HS-5 (cell line): ENCODE measurements around the gene SIN3B.

Experiments used
- DNase-seq: peaks from one replicate; pipeline ENCODE4 v3.0.0-alpha.2; 2012; ENCODE audit warnings: low read depth

SIN3B gene

GRCh38 chr19:16824658-16825311 lies 4.4 kb upstream of the SIN3B start:
- no peak for DNase-seq

GRCh38 chr19:16825312-16826052 lies 3.7 kb upstream of the SIN3B start:
- DNase-seq, result no peak

DNA sequence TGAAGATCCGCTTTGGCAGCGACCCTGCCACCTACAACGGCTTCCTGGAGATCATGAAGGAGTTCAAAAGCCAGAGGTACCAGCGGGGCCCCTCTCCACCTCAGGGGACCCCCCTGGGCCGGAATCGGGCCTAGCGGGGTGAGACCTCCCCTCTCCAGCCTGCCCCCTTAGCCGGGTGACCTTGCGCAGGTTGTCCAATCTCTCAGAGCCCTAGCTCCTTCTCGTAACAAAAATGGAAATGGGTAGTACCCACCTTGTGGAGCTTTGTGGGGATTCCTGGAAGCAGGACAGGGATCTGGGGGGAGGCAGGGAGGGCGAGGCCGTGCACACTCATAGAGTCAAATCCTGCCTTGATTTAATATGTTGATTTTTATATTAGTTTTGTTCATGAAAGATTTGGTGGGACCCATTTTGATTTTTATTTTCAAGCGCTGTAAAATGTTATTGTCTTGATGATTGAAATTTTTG lies 658 bp downstream of the SIN3B start:
- DNase-seq, result no peak

- DNase-seq, result no peak
Measured at GRCh38 chr19:16830679-16831078, 1.5 kb downstream of the SIN3B start.

GRCh38 chr19:16831531-16831930 lies 2.3 kb downstream of the SIN3B start:
- no peak for DNase-seq

- no peak for DNase-seq
Measured at GRCh38 chr19:16834747-16835146, 5.5 kb downstream of the SIN3B start.

- no peak for DNase-seq
Measured at GRCh38 chr19:16836115-16837034, 7.2 kb downstream of the SIN3B start.

DNA sequence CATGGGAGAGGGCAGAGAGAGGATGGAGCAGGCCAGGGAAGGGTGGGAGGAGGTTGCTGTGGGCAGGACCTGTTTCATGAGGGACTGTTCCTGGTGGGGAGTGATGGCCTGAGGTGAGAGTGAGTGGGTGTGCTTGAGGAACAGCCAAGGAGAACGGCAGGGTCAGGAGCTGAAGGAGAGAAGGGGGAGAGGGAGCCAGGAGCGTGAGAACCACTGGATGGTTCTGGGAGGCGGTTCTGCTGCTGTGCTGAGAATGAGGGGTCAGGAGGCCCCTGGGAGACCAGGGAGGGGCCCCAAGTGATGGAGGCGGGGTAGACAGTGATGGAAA lies 7.8 kb downstream of the SIN3B start:
- no peak for DNase-seq

DNA sequence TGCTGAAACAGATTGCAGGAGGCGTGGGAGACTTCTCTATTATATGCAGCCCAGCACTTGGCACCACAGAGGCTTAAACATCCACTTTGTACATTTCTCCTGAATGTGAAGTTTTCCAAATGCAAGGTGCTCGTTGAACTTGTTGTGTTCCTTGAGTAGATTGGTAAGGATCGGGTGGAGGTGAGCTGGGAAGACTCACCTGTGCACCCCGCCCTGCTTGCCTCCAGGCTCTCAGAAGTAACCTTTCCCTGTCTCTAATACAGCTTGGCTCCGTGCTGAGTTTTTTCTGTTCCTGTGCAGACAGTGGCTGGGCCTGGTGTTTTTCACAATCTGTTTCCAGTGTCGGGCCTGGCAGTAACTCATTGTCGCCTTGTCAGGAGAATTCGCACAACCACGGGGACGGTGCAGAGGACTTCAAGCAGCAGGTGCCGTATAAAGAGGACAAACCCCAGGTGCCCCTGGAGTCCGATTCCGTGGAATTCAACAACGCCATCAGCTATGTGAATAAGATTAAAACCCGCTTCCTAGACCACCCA lies 12.3 kb downstream of the SIN3B start:
- DNase-seq, result no peak

- no peak for DNase-seq
Measured at GRCh38 chr19:16846901-16847300, 17.7 kb downstream of the SIN3B start.

DNA sequence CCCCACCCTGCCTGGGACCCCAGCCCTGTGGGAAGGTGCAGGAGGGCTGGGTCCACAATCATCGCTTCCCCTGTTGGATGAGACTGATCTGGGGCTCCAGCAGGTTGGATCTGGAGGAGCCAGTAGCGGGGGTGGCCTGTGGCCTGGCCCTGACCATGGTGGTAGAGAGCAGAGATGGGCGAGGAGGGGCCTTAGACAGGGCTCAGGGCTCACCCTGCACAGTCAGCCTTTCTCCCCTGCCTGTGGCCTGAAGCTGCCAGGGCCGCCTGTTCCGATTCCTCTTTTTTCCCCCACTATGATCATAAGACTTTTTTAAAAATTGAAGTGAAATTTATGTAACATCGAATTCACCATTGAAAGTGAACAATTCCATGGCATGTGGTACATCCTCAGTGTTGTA lies 18.2 kb downstream of the SIN3B start:
- DNase-seq, result no peak

GRCh38 chr19:16849168-16849567 lies 20.0 kb downstream of the SIN3B start:
- DNase-seq, result peak; percentile 16

DNA sequence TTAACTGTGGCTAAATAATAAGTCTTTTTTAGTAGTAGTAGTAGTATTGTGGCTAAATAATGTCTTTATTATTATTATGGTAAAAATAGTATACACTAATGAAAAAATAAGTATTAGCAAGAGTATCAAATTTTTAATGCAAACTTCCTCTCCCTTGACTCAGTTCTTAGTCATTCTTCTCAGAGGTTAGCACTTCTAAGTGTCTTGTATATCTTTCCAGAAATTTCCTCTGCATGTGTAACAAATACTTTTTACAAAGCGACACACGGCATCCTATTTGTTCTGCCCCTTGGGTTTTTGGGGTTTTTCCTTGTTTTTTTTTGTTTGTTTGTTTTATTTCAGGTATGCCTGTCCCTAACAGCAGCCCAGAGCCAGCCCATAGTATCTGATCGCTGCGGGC lies 20.9 kb downstream of the SIN3B start:
- no peak for DNase-seq

- DNase-seq, result peak; percentile 15
Measured at GRCh38 chr19:16851031-16851712, 22.0 kb downstream of the SIN3B start.

DNA sequence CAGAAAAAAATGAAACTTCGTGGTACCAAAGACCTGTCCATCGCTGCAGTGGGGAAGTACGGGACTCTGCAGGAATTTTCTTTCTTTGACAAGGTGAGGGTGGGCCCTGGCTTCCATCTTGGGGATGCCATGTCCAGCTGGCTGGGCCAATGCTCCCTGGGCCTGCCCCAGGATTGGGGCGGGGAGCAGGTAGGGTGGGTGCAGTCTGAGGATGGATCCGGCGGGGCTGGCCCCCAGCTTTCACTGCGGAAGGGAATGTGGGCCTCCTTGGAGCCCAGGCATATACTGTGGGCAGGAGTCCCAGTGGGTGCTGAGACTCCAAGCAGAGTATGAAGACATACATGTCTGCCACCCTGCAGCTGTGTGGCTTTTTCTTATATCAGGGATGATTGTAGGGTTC lies 23.9 kb downstream of the SIN3B start:
- no peak for DNase-seq

DNA sequence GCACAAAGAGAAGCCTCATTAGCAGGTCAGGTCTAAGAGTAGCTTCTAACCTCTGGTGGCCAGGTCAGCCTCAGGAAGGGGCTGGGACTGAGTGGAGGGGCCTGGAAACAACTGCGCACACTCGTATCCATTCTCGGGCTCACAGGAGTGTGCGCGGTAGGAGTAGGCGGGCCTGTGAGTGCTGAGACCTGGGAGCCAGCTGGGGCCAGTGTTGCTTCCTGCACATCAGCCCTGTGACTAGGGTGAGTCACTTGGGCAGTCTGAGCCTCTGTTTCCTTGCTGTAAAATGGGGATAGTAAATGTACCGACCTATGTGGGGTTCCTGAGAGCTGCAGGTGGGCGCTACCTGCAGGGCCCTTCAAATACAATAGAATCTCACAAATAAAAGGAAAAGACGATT lies 26.9 kb downstream of the SIN3B start:
- no peak for DNase-seq

GRCh38 chr19:16859626-16860025 lies 30.4 kb downstream of the SIN3B start:
- no peak for DNase-seq

DNA sequence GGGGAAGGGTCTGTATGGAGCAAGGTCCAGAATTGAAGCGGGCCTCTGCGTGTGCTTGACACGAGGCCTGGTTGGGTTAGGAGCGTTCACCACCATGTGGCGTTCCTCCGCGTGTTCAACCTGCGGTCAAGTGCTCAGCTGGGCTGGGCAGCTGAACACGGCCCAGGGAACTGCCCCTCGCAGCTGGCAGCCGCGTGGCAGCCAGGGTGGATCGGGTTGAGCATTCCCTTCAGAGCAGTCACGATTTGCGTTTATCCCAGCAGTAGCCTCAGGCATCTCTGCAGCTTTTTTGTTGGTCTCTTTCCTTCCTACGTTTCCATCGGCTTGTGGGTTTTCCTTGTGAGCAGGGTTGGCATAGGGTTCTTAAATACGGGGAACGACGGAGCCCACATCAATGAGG lies 30.9 kb downstream of the SIN3B start:
- no peak for DNase-seq

DNA sequence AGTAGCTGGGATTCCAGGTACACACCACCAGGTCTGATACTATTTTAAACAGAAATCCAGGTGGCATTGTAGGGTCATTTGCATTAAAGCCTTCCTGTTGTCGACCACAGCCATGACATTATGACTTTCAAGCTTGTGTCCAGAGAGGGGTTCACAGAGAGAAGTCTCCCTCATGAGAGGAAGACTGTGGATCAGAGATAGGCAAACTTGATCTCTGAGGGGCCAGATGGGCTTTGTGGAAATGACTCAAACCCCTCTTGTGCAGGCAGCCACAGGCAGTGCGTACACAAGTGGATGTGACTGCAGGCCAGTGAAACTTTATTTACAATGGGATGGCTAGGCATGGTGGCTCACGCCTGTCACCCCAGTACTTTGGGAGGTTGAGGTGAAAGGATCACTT lies 31.8 kb downstream of the SIN3B start:
- DNase-seq, result no peak

GRCh38 chr19:16861834-16862233 lies 32.6 kb downstream of the SIN3B start:
- no peak for DNase-seq

GRCh38 chr19:16862826-16863415 lies 33.7 kb downstream of the SIN3B start:
- no peak for DNase-seq

DNA sequence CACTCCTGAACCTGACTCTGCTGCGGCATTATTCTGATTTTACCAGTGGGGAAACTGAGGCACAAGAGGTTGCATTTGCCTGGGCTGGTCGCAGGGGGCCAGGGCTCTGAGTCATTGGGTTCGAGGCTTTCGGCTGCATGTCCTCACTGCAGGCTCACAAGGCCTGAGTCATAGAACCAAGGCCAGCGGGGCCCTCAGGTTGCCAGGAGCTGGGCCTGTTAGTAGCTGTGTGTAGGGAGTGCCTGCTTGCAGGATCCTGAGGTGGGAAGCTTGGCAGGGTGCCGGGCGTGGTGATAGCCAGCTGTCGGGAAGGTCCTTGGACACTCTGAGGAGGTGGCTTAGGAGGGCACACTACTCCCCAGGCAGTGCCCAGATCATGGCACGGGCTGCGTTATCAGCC lies 38.0 kb downstream of the SIN3B start:
- no peak for DNase-seq
